Occipital lobe (tissue), 1 donor: ENCODE data around the gene EFHC1. TPM values are rescaled to one million over a fixed set of nuclear protein-coding genes. Genes with fewer than 3 reads are reported as not detected.

ENCODE experiments used
- total RNA-seq: library from RNA; depleted of rRNA; stranded (reverse); fragments of >200 nt; gene quantifications from one replicate; pipeline ENCODE4 v1.2.3, GENCODE V29; 2014

EFHC1 gene
- total RNA-seq, 1 donor from 2014 or later: 37.0 TPM

Other genes starting within 250 kb of the EFHC1 start
- gene IL17A, start 234.0 kb upstream of the EFHC1 start, total RNA-seq: not detected
- gene IL17F, start 175.8 kb upstream of the EFHC1 start, total RNA-seq: not detected
- gene MCM3, start 135.6 kb upstream of the EFHC1 start, total RNA-seq: 15.0 TPM
- gene PAQR8, start 58.2 kb upstream of the EFHC1 start, total RNA-seq: 12.8 TPM
- gene TRAM2, start 156.7 kb downstream of the EFHC1 start, total RNA-seq: 1.6 TPM